ENCODE results near the gene VWA8. TPM values are rescaled to one million over a fixed set of nuclear protein-coding genes. Genes with fewer than 3 reads are reported as not detected.
"Not testable (repeated sequence)": the region's sequence is repeated elsewhere in the genome, so short reads cannot be mapped to it uniquely, and the experiment has no call there.

VWA8 gene
- total RNA-seq, 1 donor from 2014 or later = 49.7 TPM

- intact Hi-C loops (cut with DNase I) = no loop called here
- DNase-seq (ENCODE audit: low spot score) = no peak
Observed at GRCh38 chr13:41554626-41555386, 406.1 kb downstream of the VWA8 start.

DNA sequence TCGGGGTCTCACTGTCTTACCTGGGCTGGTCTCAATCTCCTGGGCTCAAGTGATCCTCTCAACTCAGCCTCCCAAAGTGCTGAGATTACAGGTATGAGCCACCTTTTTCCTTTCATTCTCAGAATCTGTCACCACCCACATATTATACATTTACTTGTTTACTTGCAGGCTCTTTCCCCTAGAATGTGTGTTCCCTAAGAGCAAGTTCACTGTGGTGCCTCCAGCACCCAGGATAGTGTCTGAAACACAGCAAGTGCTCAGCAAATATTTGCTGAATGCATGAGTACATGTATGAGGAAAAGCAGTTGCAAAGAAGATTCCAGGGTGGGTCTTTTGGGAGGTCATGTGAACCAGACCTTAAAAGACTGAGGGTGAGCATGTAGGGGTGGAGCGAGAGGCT is 406.7 kb downstream of the VWA8 start:
- intact Hi-C loops (cut with DNase I) = no loop called here
- no peak for DNase-seq (ENCODE audit: low spot score)

DNA sequence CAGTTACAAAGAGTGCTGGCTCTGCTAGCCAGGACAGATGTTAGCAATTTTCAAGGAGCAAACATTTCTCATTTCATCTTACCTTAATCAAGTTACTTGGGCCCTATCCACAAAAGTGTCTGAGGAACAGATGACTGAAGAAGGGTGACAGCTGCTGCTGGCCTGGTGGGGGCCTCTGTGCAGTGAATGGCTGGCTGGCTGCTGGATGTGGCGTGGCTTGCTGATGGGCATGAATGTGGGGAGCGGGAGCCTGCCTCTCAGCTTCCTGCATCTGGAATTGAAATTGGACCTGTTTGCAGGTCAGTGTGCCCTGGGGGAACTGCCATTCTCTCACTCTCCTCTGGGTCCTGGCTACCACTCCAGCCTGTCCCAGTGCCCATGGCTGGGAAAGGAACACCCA is 408.9 kb downstream of the VWA8 start:
- intact Hi-C loops (cut with DNase I) = no loop called here
- no peak for DNase-seq (ENCODE audit: low spot score)

DNA sequence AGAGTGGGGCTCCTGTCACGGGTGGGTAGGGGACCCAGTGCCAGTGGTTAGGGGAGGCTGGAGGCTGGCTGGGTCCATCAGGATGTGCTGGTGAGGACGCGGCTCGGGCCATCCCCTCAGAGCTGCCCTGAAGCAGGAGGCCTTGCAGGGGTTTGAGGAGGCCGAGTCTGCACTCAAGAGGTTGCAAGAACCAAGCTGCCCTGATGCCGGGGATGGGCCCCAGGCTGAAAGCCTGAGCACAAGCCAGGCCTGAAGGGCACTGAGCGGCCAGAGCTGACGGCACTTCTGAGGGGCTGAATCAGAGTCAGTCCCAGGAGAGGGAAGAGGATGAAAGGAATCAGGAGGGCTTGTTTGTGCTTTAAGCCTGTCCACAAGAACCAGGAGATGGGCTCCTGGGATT is 410.6 kb downstream of the VWA8 start:
- intact Hi-C loops (cut with DNase I) = no loop called here

GRCh38 chr13:41549491-41549890 is 411.4 kb downstream of the VWA8 start:
- no peak for DNase-seq (ENCODE audit: low spot score)
- intact Hi-C loops (cut with DNase I) = no loop called here

More for the DNA sequence above, 410.6 kb downstream of the VWA8 start:
- no peak for DNase-seq (ENCODE audit: low spot score)

- no peak for DNase-seq (ENCODE audit: low spot score)
- intact Hi-C loops (cut with DNase I) = no loop called here
Observed at GRCh38 chr13:41548910-41549309, 412.0 kb downstream of the VWA8 start.

GRCh38 chr13:41548031-41548430 is 412.9 kb downstream of the VWA8 start:
- no peak for DNase-seq (ENCODE audit: low spot score)
- intact Hi-C loops (cut with DNase I) = no loop called here

DNA sequence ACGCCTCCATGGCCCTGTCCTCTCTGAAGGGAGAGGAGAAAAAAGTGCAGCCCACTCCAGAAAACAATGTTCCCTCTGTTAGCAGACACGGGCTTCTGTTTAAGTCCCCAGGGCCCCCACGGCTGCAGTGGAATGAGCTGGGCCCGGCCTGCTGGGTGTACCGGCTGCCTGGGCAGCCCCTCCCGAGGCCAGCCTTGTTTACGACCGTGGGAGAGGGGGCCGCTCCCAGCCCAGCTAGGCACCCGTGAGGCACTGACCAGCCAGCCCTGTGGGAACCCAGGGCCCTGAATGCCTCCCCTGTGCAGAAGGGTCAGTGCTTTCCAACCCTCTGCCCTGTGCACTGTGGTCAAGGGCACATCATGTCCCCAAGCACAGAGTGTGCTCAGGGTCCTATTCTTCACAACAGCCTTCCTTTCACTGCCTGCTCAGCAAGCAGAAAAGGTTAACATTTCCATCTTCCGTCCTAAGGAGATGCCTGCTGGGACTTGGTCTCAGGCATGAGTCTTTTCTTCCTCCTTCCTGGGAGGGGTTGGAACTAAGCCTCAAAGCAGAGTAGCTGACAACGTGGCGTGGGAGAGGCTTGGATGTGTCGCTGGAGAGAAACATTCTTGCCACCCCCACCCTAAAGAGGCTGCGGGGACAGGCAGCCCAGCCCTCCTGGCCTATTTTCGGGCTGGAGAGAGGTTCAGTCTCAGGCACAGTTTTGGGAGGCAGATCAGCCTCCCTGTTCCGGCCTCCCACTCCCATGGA is 413.5 kb downstream of the VWA8 start:
- intact Hi-C loops (cut with DNase I) = no loop called here
- DNase-seq (ENCODE audit: low spot score) = no peak

- intact Hi-C loops (cut with DNase I) = no loop called here
- DNase-seq (ENCODE audit: low spot score) = no peak
Observed at GRCh38 chr13:41546372-41547190, 414.3 kb downstream of the VWA8 start.

DNA sequence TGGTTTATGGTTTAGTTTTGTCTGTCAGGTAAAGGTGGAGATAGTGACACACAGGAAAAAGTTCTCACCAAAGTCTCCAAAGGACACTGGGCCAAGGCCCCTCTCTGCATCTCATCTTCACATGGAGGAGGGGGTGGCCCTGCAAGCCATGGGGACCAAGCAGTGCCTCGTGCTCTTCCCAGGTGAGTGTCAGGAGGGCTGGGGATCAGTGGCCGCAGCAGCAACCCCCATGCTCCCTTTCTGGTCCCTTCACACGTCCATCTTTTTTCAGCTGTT is 415.5 kb downstream of the VWA8 start:
- no peak for DNase-seq (ENCODE audit: low spot score)
- intact Hi-C loops (cut with DNase I) = no loop called here

DNA sequence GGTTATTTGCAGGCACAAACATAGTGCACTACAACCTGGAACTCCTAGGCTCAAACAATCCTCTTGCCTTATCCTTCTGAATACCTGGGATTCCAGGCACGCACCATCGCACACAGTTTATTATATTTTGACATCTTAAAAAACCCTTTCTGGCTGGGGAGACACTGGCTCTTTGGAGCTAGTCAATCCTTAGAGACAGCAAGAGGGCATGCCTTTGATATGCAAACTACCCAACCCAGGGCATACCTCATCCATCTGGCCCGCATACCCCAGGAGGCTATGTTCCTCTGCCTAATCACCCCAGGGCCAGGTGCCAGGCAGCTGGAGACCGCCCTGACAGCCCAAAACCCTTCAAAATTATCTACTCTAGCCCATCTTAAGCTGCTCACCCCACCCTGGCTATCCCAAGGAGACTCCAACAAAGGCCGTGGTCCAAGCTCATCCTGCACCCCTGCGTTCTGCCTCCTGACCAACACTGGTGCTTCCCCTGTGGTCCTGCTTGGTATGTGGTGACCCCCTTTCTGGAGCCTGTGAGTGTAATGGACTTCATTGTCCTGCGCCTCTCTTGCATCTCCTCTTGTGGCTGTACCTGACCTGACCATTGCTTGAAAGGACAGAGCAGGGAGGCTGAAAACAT is 417.1 kb downstream of the VWA8 start:
- intact Hi-C loops (cut with DNase I) = no loop called here
- DNase-seq (ENCODE audit: low spot score) = no peak

- DNase-seq (ENCODE audit: low spot score); intact Hi-C loops (cut with DNase I): not testable (repeated sequence)
Observed at GRCh38 chr13:41542799-41543198, 418.1 kb downstream of the VWA8 start.

GRCh38 chr13:41542281-41542680 is 418.6 kb downstream of the VWA8 start:
- no peak for DNase-seq (ENCODE audit: low spot score)
- intact Hi-C loops (cut with DNase I) = no loop called here

GRCh38 chr13:41541142-41541938 is 419.6 kb downstream of the VWA8 start:
- intact Hi-C loops (cut with DNase I) = no loop called here
- no peak for DNase-seq (ENCODE audit: low spot score)

- DNase-seq (ENCODE audit: low spot score); intact Hi-C loops (cut with DNase I): not testable (repeated sequence)
Observed at GRCh38 chr13:41540240-41540639, 420.7 kb downstream of the VWA8 start.

GRCh38 chr13:41533266-41534052 is 427.4 kb downstream of the VWA8 start:
- intact Hi-C loops (cut with DNase I) = no loop called here
- no peak for DNase-seq (ENCODE audit: low spot score)

DNA sequence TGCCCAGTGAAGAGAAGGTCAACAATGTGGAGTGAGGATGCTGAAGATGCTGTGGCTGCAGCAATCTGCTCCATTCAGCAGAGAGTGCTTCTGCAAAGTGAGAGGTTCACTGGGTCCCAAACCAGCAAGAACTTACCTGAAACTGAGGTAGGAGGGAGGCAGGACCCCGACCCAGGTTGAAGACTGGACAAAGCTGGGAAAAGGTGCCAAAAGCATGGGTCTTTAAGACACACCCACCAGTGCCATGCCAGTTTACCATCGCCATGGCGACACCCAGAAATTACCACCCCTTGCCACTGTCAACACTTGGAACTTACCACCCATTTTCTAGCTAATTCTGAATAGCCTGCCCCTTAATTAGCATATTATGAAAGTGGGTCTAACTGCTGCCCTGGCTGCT is 432.9 kb downstream of the VWA8 start:
- DNase-seq (ENCODE audit: low spot score) = no peak
- intact Hi-C loops (cut with DNase I) = no loop called here
